Progenitor cell of endocrine pancreas (in vitro differentiated cells): ENCODE results near the gene ANKRD26. TPM values are rescaled to one million over a fixed set of nuclear protein-coding genes. Genes with fewer than 3 reads are reported as not detected.

Source experiments
- DNase-seq: peaks from one replicate; pipeline ENCODE4 v3.0.0; 2021; ENCODE audit warnings: low spot score; ENCODE audit not compliant: unreplicated experiment
- H3K27ac Mint-ChIP-seq: 2 replicates; pipeline ENCODE4 v1.8.0; 2021; ENCODE audit warnings: mild to moderate bottlenecking, moderate library complexity, mixed read lengths
- H3K27me3 Mint-ChIP-seq: 2 replicates; pipeline ENCODE4 v1.8.0; 2021; ENCODE audit warnings: mixed read lengths
- H3K36me3 Mint-ChIP-seq: 2 replicates; pipeline ENCODE4 v1.8.0; 2022; ENCODE audit warnings: mixed read lengths; ENCODE audit not compliant: insufficient read depth
- H3K4me1 Mint-ChIP-seq: 2 replicates; pipeline ENCODE4 v1.8.0; 2021; ENCODE audit warnings: low read depth, mixed read lengths
- H3K4me3 Mint-ChIP-seq: 2 replicates; pipeline ENCODE4 v1.8.0; 2021; ENCODE audit warnings: low read depth, mild to moderate bottlenecking, moderate library complexity, mixed read lengths
- H3K9me3 Mint-ChIP-seq: 2 replicates; pipeline ENCODE4 v1.8.0; 2021; ENCODE audit warnings: low read depth, mixed read lengths
- CTCF ChIP-seq: fragments of 200-600 bp; sonication (generic); IDR thresholded peaks from one replicate; pipeline ENCODE4 v1.5.0; 2021; ENCODE audit warnings: antibody characterized with exemption, mild to moderate bottlenecking; ENCODE audit not compliant: unreplicated experiment
- total RNA-seq: library from RNA; stranded (reverse); gene quantifications from 2 replicates; pipeline ENCODE4 v1.2.1, GENCODE V29; 2021

The ANKRD26 gene
- total RNA-seq, 1 donor from 2014 or later = 18.2 TPM

GRCh38 chr10:27041196-27041595, 59.1 kb downstream of the ANKRD26 start:
- H3K4me3 Mint-ChIP-seq = no peak overlapping the region
- no peak for DNase-seq
- H3K36me3 Mint-ChIP-seq = peaks cover 23% of the 10 kb centered on the region
- H3K27me3 Mint-ChIP-seq = no peaks in the 10 kb centered on the region
- TF ChIP-seq CTCF = no peak
- no peaks in the 10 kb centered on the region for H3K4me1 Mint-ChIP-seq
- H3K27ac Mint-ChIP-seq = no peak overlapping the region
- no peaks in the 10 kb centered on the region for H3K9me3 Mint-ChIP-seq

GRCh38 chr10:27038168-27038567, 62.1 kb downstream of the ANKRD26 start:
- no peak for DNase-seq
- no peaks in the 10 kb centered on the region for H3K9me3 Mint-ChIP-seq
- H3K27me3 Mint-ChIP-seq = no peaks in the 10 kb centered on the region
- TF ChIP-seq CTCF = no peak
- no peak overlapping the region for H3K27ac Mint-ChIP-seq
- H3K36me3 Mint-ChIP-seq = peaks cover 27% of the 10 kb centered on the region
- H3K4me1 Mint-ChIP-seq = no peaks in the 10 kb centered on the region
- H3K4me3 Mint-ChIP-seq = no peak overlapping the region

DNA sequence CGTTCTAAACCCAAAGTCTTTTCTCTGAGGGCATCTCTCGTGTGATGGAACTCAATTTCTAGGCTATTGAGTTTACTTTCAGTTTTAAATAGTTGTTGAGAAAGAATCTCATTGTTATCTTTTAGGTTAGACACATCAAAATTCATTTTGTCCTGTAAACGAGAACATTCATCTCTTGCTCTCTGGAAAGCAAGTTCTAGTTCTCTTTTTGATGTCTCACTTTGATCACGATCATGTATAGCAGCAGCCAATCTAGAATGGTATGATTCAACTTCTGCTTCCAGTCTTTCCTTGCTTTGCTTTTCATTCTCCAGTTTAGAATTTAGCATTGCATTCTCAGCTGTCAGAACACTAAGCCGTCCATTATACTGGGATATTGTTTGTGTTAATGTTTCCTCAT, 65.1 kb downstream of the ANKRD26 start:
- peaks cover 15% of the 10 kb centered on the region for H3K36me3 Mint-ChIP-seq
- no peak for DNase-seq
- no peaks in the 10 kb centered on the region for H3K27me3 Mint-ChIP-seq
- H3K4me3 Mint-ChIP-seq = no peak overlapping the region
- TF ChIP-seq CTCF = no peak
- no peaks in the 10 kb centered on the region for H3K9me3 Mint-ChIP-seq
- no peaks in the 10 kb centered on the region for H3K4me1 Mint-ChIP-seq
- no peak overlapping the region for H3K27ac Mint-ChIP-seq

- no peaks in the 10 kb centered on the region for H3K27me3 Mint-ChIP-seq
- H3K36me3 Mint-ChIP-seq = peaks cover 11% of the 10 kb centered on the region
- no peak for DNase-seq
- TF ChIP-seq CTCF = no peak
- H3K27ac Mint-ChIP-seq = no peak overlapping the region
- H3K4me3 Mint-ChIP-seq = no peak overlapping the region
- H3K4me1 Mint-ChIP-seq = no peaks in the 10 kb centered on the region
- no peaks in the 10 kb centered on the region for H3K9me3 Mint-ChIP-seq
Measured at GRCh38 chr10:27030060-27030459, 70.2 kb downstream of the ANKRD26 start.

GRCh38 chr10:27022048-27022447, 78.2 kb downstream of the ANKRD26 start:
- Mint-ChIP-seq H3K36me3 (peaks cover 21% of the 10 kb centered on the region), H3K4me3 (no peak overlapping the region), H3K27me3 (no peaks in the 10 kb centered on the region), H3K4me1 (no peaks in the 10 kb centered on the region), H3K27ac (no peak overlapping the region), H3K9me3 (no peaks in the 10 kb centered on the region)
- no peak for TF ChIP-seq CTCF
- DNase-seq = no peak
